HG03460 (cell line): ENCODE results near the gene CACUL1.
"Not testable (repeated sequence)": the region's sequence is repeated elsewhere in the genome, so short reads cannot be mapped to it uniquely, and the experiment has no call there.

Experiments used
- ATAC-seq: cut with Tn5 transposase; IDR thresholded peaks from one replicate; pipeline ENCODE4 v1.9.1; 2021; ENCODE audit not compliant: unreplicated experiment

CACUL1 gene

DNA sequence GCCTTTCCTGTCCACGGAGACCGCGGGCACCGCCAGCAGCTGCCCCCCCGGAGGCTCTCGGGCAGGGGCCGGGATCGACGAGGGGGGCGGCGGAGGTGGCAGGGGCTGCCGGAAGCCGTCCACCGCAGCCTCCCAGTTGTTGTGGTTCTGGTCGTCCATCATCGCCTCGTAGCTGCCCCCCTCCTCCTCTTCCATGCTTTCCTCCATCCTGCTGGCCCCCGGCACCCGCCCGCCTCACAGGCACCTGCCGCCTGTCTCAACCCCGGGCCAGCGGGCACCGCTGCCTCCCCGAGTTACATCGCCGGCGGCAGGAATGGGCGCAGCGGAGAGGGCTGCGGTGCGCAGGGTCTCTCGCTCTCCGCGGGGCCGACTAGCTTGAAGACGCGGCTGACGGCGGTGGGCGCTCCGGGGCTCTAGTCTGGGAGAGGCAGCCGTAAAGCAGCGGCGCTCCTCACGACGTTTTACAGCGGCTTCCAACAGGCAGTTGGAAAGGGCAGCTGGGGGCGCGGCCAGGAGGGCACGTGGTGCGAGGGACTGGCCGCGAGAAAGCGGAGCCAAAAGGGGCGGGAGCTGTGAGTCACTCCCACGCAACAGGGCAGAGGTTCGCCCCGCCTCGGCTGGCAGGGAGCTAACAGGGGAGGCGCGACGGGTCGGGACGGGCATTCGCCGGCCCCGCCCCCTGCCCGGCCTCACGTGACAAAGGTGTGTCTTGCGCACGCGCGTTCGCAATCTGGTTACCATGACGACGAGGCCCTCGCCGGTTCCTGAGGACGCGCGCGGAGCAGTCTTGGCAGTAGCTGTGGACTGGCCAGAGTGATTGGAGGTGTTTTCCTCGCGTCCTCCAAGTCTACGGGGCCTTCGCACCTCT, at the start of gene CACUL1:
Gene CACUL1, minus strand, starts transcription at position 415 of the 868 bp plus-strand sequence. Its CDS starts 208 bp downstream, at position 207.
- peak; percentile 95 for ATAC-seq

DNA sequence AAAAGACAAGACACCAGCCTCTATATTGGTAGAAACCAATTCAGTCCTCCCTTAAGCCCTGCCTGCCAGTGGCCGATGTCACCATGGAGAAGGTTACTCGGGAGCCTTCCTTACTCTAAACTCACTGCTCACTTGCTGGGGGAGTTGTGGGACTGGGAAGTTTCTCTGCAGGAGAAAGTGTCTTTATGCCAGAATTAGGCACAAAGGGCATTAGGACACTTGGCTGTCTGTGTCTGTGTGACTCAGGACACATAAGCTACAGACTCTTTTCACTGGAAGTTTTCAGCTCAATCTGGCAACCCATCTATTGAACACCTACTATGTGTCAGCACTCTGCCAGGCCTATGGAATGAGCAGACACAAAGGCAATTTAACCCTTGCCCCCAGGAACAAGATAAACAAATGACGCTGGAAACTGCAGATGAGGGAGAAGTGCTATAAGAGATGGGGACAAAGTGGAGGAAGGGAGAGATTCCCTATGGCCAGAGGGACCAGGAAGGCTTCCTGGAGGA, 49.5 kb upstream of the CACUL1 start:
- no peak for ATAC-seq

DNA sequence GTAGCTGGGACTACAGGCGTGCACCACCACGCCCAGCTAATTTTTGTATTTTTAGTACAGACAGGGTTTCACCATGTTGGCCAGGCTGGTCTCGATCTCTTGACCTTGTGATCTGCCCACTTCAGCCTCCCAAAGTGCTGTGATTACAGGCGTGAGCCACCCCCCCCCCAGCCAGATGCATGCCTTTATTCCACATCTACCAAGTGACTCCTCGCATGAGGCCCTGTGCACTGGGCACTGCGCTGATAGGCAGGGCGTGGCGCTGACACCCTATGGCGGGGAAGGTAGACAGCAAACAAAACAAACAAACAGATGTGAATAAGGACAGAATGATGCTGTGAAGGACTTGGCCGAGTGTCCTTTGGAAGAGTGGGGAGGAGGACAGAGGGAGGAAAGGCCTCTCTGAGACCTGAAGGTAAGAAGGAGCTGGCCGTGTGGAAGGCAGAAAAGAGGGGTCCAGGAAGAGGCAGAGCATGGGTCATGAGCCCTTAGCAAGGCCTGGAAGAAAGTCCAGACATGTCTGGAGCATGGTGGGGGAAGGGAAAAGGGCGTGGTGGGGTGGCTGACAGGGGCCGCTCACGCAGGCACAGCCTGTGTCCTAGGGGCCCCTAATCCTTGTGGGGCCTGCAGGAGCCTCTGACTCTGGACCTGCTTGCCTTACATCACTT, 47.5 kb upstream of the CACUL1 start:
- ATAC-seq = no peak

DNA sequence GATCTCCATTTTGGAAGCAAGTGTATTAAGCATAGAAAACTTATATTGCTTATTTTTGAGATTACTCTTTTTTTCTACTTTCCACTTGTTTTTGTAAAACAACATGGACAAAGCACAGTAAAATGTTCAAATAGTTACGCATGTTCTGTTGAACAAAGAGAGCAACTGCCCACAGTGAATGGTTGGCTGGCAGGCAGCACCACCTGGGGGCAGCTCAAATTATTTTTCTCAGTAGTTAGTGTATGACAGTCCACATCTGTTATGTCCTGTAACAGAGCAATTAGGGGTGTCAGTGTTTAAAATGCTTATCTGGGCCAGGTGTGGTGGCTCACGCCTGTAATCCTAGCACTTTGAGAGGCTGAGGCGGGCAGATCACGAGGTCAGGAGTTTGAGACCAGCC, 46.1 kb upstream of the CACUL1 start:
- no peak for ATAC-seq

DNA sequence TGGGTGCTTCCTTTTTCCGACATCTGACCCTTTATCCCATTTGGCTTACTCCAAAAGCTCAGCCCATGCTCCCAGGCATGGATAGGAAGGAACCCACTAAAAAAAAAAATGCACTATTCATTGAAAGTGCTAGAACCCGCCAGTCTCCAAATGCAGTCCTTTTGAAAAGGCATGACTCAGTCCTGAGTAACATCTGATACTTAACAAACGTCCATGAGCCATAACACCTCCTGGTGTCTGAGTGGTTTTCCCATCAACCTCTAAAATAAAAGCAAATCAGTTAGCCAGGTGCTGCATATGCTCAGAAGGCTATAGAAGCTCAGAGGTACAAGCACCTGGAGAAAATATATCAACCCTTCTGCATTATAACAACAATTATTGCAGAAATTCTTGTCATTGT, 45.0 kb upstream of the CACUL1 start:
- ATAC-seq = no peak

DNA sequence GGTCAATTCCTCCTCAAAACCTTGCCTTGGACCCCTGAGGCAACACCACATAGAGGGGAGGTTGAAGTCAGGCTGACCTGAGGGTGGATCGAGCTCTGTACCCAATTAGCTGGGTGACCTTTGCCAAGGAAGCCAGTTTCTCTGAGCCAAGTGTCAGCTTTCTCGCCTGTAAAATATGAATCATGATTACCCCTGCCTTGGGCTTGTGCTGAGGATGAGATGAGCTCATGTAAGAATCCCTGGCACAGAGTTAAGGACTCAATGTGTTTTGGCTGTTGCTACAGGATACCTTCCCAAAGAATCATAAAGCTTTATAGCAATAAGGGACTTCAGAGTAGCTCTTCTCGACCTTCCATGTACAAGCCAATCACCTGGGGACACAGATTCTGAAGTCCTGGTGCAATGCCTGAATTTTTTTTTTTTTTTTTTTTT, 43.5 kb upstream of the CACUL1 start:
- ATAC-seq = no peak

DNA sequence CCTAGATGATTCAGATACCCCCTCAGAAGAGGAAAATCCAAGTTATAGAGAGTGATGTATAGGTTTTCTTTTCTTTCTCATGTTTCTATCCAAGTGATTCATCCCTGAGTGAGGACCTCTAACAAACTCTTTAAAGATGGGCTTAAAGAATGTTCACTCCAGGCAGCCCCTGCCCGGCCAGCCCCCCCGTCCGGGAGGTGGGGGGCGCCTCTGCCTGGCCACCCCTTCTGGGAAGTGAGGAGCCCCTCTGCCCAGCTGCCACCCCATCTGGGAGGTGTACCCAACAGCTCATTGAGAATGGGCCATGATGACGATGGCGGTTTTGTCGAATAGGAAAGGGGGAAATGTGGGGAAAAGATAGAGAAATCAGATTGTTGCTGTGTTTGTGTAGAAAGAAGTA, 40.2 kb upstream of the CACUL1 start:
- not testable (repeated sequence) for ATAC-seq

DNA sequence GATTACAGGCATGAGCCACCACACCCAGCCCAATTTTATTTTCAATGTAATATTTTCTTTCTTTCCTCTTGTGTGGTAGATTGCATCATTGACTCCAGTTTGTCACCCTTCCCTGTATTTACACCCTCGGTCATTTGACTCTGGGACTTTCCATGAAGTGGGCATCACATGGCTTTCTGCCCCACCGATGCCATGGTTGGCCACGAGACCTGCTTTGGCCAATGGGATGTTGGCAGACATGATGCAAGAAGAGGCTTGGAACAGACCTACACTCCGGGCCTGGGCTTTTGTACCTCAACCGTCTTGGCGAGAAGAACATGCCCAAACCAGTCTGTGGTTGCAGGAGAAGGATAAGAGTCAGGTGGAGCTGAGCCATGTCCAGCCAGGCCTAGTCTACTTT, 38.8 kb upstream of the CACUL1 start:
- ATAC-seq = no peak

DNA sequence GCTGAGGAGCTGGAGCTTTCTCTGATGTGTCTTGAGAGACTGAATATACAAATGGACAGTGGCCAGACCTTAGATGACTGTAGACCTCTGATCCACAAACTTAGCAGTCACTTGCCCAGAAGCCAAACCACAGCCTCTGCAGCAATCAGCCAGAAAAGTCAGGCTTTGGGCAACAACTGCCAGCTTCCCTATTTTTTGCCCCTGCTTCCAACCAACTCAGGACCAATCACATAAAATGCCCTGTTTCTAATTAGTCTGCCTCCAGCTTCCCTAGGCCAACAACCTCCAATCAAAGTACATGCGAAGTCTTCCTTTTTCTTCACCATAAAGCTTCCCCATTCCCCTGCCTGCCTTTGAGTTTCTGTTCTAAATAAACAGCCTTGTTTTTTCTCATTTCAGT, 37.8 kb upstream of the CACUL1 start:
- no peak for ATAC-seq

DNA sequence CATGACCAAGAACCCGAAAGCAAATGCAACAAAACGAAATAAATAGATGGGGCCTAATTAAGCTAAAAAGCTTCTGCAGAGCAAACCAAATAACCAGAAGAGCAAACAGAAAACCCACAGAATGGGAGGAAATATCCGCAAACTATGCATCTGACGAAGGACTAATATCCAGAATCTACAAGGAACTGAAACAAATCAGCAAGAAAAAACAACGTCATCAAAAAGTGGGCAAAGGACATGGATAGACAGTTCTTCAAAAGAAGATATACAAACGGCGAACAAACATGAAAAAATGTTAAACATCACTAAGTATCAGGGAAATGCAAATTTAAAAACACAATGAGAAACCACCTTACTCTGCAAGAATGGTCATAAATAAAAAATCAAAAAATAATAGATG, 35.3 kb upstream of the CACUL1 start:
- no peak for ATAC-seq

DNA sequence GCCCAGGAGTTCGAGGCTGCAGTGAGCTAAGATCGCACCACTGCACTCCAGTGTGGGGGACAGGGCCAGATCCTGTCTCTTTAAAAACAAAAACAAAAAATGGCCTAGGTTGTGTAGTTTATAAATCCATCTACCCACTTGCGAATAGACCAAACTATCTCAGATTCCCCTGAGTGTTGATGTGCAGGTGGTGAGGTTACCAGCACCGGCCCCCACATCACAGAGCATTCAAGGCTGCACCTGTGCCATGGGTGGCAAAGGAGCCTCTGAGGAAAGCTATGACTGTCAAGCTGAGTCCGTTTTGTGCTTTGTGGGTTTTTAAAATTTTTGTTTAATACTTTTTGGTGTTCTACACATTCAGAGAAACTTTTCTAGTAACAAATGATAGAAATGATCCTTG, 30.8 kb upstream of the CACUL1 start:
- ATAC-seq = no peak

DNA sequence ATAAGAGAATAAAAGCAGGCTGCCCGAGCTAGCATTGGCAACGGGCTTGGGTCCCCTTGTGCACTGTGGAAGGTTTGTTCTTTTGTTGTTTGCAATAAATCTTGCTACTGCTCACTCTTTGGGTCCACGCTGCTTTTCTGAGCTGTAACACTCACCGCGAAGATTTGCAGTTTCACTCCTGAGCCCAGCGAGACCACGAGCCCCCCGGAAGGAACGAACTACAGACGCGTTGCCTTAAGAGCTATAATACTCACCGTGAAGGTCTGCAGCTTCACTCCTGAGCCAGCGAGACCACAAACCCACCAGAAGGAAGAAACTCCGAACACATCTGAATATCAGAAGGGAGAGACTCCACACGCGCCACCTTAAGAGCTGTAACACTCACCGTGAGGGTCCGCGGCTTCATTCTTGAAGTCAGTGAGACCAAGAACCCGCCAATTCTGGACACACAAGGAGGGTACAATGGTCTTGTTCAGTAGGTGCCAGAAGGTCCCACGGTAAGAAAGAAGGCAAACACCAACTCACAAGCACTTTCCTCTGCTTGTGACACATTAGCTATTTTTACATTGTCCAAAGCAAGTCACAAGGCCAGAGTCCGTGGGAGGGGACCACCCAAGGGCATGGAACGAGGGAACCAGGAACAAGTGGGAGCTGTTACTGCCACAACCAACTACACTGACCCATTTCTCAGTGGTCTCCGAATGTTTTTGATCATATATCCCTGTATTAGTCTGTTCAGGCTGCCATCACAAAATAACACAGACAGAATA, 29.2 kb upstream of the CACUL1 start:
- ATAC-seq = no peak

DNA sequence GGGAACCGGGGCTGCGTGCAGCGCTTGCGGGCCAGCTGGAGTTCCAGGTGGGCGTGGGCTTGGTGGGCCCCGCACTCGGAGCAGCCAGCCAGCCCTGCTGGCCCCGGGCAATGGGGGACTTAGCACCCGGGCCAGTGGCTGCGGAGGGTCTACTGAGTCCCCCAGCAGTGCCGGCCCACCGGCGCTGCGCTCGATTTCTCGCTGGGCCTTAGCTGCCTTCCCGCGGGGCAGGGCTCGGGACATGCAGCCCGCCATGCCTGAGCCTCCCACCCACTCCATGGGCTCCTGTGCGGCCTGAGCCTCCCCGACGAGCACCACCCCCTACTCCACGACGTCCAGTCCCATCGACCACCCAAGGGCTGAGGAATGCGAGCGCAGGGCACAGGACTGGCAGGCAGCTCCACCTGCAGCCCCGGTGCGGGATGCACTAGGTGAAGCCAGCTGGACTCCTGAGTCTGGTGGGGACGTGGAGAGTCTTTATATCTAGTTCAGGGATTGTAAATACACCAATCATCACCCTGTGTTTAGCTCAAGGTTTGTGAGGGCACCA, 28.2 kb upstream of the CACUL1 start:
- not testable (repeated sequence) for ATAC-seq

DNA sequence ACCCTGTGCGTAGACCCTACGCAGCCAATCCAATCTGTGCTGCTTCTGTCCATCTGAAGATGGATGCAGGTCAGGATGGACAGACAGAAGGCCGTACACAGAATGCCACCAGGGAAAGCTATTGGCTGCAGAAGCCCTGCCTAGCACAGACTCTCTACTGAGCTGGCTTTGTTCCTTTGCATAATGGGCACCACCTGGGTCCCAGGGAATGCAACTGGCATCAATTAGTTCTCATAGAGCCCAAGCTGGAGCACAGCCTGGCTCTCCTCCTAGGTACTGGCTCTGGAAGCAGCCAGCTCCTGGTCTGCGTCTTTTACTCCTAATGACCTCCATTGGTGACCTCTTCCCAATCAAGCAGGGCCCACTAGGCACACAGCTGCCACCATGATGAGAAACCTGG, 26.8 kb upstream of the CACUL1 start:
- ATAC-seq = no peak

DNA sequence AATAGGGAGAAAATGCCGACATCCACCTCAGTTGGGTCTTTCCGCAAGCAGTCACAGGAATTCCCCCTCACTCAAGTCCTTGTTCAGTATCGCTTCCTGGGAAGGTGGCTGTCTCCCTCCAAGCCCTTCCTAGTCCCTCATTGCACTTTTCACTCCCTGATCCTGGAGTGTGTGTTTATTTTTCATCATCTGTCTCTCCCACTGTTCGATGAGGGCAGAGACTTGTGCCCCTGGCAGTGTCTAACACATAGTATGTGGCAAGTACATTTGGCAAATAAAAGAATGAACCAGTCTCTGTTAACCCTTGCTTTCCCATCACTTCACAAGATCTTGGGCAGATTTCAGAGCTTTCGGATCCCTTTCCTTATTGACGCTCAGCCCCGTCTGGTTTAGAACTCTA, 24.0 kb upstream of the CACUL1 start:
- no peak for ATAC-seq

DNA sequence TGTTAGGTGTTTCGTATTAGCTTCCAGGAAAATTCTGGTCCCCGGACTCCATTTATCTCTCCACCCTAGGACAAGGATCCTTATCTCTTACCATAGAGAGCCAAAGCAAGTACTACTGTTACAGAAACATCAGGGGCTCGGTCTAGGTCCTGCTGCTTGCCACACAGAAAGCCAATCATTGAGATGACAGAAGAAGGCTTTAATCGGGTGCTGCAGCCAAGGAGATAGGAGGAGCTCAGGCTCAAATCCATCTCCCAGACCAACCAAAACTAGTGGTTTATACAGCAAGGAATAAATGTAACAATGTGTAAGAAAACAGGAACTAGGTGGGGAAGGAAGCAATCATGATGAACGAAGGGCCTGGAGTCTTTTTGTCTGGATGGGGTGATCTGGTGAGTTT, 22.2 kb upstream of the CACUL1 start:
- no peak for ATAC-seq

DNA sequence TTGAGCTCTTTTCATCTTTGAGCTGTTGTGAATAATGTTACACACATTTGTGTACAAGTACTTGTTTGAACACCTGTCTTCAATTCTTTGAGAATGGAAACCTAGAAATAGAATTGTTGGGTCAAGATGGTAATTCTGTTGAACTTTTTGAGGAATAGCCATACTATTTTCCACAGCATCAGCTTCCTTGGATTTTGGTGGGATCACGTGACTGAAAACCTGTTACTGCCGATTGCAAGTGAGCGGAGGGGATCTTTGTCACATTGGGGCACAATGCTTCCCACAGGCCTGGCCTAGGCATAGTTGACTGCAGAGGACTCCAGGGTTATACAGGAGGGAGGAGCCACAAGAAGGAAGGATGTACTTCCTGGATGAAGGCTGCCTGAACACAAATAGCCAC, 21.3 kb upstream of the CACUL1 start:
- no peak for ATAC-seq

DNA sequence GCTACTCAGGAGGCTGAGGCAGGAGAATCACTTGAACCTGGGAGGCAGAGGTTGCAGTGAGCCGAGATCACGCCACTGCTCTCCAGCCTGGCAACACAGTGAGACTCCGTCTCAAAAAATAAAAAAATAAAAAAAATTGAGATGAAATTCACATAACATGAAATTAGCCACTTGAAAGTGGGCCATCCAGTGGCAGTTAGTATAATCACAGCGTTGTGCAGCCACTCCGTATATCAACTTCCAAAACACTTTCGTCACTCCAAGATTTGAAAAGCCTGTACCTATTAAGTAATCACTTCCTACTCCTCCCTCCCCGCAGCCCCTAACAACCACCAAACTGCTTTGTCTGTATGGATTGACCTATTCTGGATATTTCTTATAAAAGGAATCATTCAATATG, 20.7 kb upstream of the CACUL1 start:
- ATAC-seq = no peak

DNA sequence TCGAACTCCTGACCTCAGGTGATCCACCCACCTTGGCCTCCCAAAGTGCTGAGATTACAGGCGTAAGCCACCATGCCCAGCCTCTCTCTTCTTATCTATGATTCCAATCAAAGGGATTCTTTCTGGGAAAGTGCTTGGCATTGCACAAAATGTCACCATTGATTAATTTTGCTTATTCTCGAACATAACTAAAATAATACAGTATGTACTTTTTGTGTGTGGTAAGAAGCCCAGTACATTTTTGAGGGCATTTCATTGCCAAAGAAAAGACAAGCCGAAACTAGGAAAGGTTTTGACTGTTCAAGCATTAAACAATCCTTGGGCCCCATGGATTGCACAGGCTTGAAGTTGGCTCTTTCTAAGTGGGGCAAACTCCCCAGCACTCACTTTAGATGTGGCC, 18.3 kb upstream of the CACUL1 start:
- no peak for ATAC-seq

DNA sequence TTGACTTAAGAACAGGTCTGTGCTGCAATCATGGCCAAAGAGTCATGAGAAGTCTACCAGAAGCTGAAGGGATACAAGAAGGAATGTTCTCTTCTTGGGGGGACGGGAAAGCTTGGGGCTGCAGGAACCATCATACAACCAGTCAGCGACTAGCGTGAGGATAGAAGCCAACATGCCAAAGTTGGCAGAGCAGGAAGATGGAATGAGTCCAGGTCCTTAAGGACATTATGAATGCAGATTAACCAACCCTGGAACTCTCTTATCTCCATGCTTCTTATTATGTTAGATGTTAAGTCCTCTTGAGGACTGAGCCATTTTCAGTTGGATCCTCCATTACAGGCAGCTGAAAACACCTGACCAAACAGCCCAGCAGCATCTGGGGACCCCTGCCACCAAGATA, 17.2 kb upstream of the CACUL1 start:
- no peak for ATAC-seq

DNA sequence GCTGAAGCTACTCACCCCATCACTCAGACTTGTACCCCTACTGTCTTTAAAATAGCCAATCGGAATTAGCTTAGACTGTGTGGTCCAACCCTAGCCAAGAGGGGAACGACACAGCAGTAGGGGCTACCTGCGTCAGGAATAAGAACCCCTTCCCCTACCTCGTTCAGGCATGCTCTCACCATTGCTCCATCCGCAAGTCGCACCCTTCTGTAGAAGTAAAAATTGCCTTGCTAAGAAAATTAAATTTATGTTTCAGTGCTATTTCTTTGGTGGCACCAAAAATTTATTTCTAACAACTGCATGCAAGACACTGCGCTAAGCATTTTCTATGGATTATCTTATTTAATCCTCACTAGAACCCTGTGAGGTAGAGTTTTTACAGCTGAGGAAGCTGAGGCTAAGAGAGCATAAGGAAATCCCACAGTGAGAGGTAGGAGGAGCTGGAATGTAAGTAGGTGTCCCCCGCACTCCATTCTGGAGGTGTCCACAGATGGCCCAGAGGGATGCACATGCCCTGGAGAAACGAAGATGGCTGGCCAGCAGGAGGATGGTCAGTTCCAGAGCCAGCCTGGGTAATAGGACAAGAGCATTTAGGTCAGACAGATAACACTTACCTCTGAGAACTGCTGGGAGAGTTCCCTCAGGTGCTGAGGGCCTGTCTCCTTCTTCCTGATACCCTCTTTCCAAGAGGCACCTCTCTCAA, 15.3 kb upstream of the CACUL1 start:
- ATAC-seq = no peak
